Sciatic nerve (tissue), 2 donors: ENCODE results near the gene NAXD. TPM values are rescaled to one million over a fixed set of nuclear protein-coding genes. Genes with fewer than 3 reads are reported as not detected.
"Not testable (repeated sequence)": the region's sequence is repeated elsewhere in the genome, so short reads cannot be mapped to it uniquely, and the experiment has no call there.

Experiments
- ATAC-seq: fragments of 200-7000 bp; cut with Tn5 transposase; one replicate; pipeline ENCODE4 v1.9.1; 2020; ENCODE audit warnings: mild to moderate bottlenecking, moderate library complexity
- DNase-seq: peaks from one replicate; pipeline ENCODE4 v3.0.0-alpha.2; 2020; ENCODE audit warnings: low spot score
- intact Hi-C: fragments of 100-400 bp; cut with DNase I; formaldehyde crosslinking; loops from one replicate; pipeline ENCODE4 v1.14.2; 2022
- total RNA-seq: library from RNA; stranded (reverse); fragmentation: NEBNext Ultra II Directional; extraction: Animal tissue kit (Norgen Biotek cat#: 25700); gene quantifications from one replicate; pipeline ENCODE4 v1.2.1, GENCODE V29; 2021
- donor health status: DM: no; HTN: no; CAD: no.
- donor health status: DM: no; HTN: no; CAD: no.

The NAXD gene
- 38.9 TPM for total RNA-seq

GRCh38 chr13:110615322-110616102 lies at the start of gene NAXD:
Gene NAXD (plus strand): TSS chr13:110615545. CDS start chr13:110615602, 57 bp downstream.
- DNase-seq (peak; percentile 95), ATAC-seq (peak; percentile 98)
- intact Hi-C loops, result no loop called here

- ATAC-seq (no peak), DNase-seq (peak; percentile 13)
- intact Hi-C loops, result no loop called here
Measured at GRCh38 chr13:110566171-110566570, 49.2 kb upstream of the NAXD start.

- DNase-seq, result peak; percentile 26
- ATAC-seq, result no peak
- intact Hi-C loops, result no loop called here
Measured at GRCh38 chr13:110568612-110569011, 46.7 kb upstream of the NAXD start.

- ATAC-seq, intact Hi-C loops: not testable (repeated sequence)
- DNase-seq, result peak; percentile 37
Measured at GRCh38 chr13:110569962-110570361, 45.4 kb upstream of the NAXD start.

- DNase-seq, result peak; percentile 12
- ATAC-seq, result no peak
- intact Hi-C loops, result no loop called here
Measured at GRCh38 chr13:110570886-110571285, 44.5 kb upstream of the NAXD start.

GRCh38 chr13:110571896-110572777 lies 43.2 kb upstream of the NAXD start:
- intact Hi-C loops, result no loop called here
- ATAC-seq, result no peak
- DNase-seq, result peak; percentile 35

GRCh38 chr13:110572778-110573118 lies 42.6 kb upstream of the NAXD start:
- DNase-seq (no peak), ATAC-seq (no peak)
- intact Hi-C loops, result no loop called here

GRCh38 chr13:110574161-110574560 lies 41.2 kb upstream of the NAXD start:
- ATAC-seq (no peak), DNase-seq (peak; percentile 22)
- intact Hi-C loops, result no loop called here

- ATAC-seq, result peak; percentile 61
- intact Hi-C loops, result no loop called here
- DNase-seq, result peak; percentile 58
Measured at GRCh38 chr13:110575322-110576069, 39.8 kb upstream of the NAXD start.

- DNase-seq (no peak), ATAC-seq (no peak)
- intact Hi-C loops, result no loop called here
Measured at GRCh38 chr13:110576070-110576394, 39.3 kb upstream of the NAXD start.

- intact Hi-C loops, result no loop called here
- peak; percentile 22 for DNase-seq
- no peak for ATAC-seq
Measured at GRCh38 chr13:110576736-110577476, 38.4 kb upstream of the NAXD start.

GRCh38 chr13:110578363-110578762 lies 37.0 kb upstream of the NAXD start:
- peak; percentile 49 for ATAC-seq
- DNase-seq, result peak; percentile 42
- intact Hi-C loops, result no loop called here

- ATAC-seq (no peak), DNase-seq (no peak)
- intact Hi-C loops, result no loop called here
Measured at GRCh38 chr13:110580800-110581199, 34.5 kb upstream of the NAXD start.

GRCh38 chr13:110581506-110582185 lies 33.7 kb upstream of the NAXD start:
- ATAC-seq (no peak), DNase-seq (peak; percentile 47)
- intact Hi-C loops, result no loop called here

GRCh38 chr13:110582421-110582954 lies 32.9 kb upstream of the NAXD start:
- intact Hi-C loops, result no loop called here
- DNase-seq (peak; percentile 28), ATAC-seq (no peak)

GRCh38 chr13:110583178-110583865 lies 32.0 kb upstream of the NAXD start:
- no peak for ATAC-seq
- intact Hi-C loops, result no loop called here
- DNase-seq, result peak; percentile 21

- intact Hi-C loops, result no loop called here
- peak; percentile 5 for DNase-seq
- ATAC-seq, result no peak
Measured at GRCh38 chr13:110589793-110590390, 25.5 kb upstream of the NAXD start.
